Activated CD4-positive, CD25-positive, alpha-beta regulatory T cell treated with anti-CD3 and anti-CD28 coated beads, Interleukin-2, amount 50 U/mL, for 24 hours (primary cell): Measurements from ENCODE around the gene SLC9B2.

ENCODE experiments used
- ATAC-seq, 2 donors: fragments of 150-1000 bp; cut with Tn5 transposase; one replicate each; pipeline ENCODE4 v1.10.0; 2021; ENCODE audit warnings: mild to moderate bottlenecking in 1 of 2, moderate library complexity in 1 of 2

SLC9B2 gene

DNA sequence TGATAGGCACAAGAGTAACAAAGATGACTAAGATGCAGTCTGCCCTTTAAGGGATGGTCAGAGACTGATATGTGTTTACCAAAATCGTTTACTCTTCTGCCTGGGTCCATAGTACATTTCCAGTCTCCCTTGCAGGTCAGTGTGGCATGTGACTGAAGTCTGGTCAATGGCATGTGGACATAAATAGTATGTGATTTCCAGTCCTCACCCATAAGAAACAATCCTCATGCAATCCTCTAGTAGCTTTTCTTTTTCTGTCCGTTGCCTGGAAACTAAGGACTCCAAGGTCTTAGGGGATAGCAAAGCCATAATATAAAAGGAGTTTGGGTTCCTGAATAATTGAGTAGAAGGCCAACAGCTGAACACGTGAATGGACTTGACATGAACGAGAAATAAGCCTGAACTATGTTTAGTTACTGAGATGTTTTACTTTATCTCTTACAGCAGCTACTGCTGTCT lies 1.1 kb downstream of the SLC9B2 start:
- no peak for ATAC-seq

- no peak for ATAC-seq
Observed at GRCh38 chr4:103074744-103075434, 1.7 kb downstream of the SLC9B2 start.

DNA sequence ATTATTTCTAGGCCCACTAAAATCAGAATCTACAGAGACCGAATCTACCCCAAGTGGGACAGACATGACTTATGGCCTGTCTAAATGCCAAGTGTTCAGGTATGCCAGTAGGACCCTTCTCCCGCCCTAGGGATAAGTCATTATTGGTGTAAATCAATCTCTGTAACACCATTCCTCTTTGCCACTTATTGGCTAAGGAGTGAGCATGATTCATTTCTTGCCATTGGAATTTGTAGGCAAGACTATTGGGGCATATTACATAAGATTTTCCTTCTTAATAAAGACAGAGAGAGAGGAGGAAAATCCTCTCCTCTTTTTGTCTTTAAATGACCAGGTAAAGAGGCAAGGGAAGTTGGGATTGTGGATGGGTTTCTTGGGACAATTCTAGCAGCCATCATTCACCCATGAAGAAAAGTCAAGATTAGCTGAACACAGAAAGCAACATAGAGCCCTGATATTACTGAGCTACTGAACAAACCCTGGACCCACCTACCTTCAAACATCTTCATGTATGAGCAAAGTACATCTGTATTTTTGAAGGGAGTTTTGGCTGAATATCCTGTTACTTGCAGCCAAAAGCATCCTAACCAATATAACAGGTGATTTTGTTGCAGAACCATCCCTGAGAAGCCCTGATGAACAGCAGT lies 2.6 kb downstream of the SLC9B2 start:
- no peak for ATAC-seq

- peak; percentile 78 to 80 for ATAC-seq
Observed at GRCh38 chr4:103067841-103068547, 8.6 kb downstream of the SLC9B2 start.

GRCh38 chr4:103060453-103061148 lies 16.0 kb downstream of the SLC9B2 start:
- no peak for ATAC-seq

DNA sequence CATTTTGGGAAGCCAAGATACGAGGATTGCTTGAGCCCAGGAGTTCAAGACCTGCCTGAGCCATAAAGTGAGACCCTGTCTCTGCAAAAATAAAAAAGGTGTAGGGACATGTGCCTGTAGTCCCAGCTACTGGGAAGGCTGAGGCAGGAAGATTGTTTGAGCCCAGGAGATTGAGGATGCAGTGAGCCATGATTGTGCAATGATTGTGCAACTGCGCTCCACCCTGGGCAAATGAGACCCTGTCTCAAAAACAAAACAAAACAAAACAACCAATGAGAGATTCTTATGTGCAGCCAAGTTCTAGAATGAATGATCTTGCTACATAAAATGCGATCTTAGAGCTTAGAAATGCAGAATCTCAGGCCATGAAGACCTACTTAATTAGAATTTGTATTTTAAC lies 22.5 kb downstream of the SLC9B2 start:
- ATAC-seq, result no peak

DNA sequence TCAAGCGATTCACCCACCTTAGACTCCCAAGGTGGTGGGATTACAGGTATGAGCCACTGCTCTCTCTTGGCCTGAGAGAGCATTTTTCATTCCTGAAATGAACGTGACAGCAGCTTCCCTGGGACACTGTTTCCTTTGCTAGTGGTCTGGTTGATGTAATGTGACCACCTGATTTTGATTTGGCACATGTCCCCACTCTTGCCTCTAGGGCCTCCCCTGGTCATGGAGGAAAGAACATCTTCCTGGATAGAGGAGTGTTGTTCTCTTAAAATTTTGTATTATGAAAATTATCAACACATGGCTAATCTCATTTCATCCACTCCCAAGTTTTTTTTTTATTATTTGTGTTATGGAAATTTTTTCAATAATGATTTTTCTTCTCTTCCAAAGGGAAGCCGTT lies 23.8 kb downstream of the SLC9B2 start:
- ATAC-seq, result no peak

- ATAC-seq, result no peak
Observed at GRCh38 chr4:103052145-103052544, 24.4 kb downstream of the SLC9B2 start.

DNA sequence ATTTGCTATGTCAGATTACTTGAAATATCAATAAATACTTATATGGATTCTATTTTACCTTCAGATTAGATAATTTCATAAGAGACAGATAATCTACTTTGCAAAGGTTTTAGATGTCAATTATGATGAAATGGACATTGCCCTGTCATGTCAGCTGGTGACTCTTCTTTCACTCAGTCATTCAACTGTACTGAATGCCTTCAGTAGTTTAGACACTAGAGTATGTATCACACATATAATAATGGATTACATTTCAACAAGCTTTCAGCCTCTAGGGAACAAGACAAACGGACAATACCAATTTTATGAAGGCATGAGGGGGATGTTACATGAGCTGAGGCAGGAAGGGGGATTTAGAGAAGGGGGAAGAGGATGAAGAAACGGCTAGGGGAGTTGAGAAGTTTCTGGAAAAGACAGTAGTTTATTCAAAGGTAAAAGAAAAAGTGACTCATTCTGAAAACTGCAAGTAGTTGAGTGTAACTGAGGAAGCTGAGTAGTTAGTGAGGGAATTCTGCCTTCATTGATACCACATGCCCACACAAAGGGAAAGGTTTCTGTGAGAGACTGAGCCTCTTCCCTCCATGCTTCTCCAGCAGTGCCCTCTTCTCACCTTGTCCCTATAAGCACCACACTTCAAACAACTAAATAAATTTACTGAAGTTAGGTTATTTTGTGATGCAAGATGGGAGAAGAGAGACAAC lies 25.7 kb downstream of the SLC9B2 start:
- no peak for ATAC-seq

GRCh38 chr4:103046416-103047290 lies 29.9 kb downstream of the SLC9B2 start:
- peak; percentile 84 to 87 for ATAC-seq

GRCh38 chr4:103044183-103044582 lies 32.4 kb downstream of the SLC9B2 start:
- no peak for ATAC-seq

- no peak for ATAC-seq
Observed at GRCh38 chr4:103036169-103036568, 40.4 kb downstream of the SLC9B2 start.

GRCh38 chr4:103032574-103032973 lies 44.0 kb downstream of the SLC9B2 start:
- ATAC-seq, result no peak

GRCh38 chr4:103030791-103031190 lies 45.8 kb downstream of the SLC9B2 start:
- ATAC-seq, result no peak

DNA sequence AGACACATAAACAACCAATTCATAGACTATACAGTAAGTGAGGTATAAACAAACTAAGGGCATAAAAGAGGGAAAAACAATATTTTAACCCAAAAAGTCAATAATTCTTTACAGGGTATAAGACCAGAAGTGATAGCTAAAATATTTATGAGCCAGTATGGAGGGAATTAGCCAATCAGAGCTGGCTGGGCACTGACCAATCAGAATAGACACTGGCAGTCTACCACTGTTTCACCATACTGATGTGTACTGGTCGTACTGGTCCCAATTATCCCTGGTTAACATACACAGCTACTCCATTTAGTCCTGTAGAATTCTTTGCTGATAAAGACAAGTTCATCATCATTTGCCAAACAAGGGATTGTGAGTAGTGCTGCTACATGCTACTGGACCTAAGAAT lies 47.3 kb downstream of the SLC9B2 start:
- ATAC-seq, result no peak

DNA sequence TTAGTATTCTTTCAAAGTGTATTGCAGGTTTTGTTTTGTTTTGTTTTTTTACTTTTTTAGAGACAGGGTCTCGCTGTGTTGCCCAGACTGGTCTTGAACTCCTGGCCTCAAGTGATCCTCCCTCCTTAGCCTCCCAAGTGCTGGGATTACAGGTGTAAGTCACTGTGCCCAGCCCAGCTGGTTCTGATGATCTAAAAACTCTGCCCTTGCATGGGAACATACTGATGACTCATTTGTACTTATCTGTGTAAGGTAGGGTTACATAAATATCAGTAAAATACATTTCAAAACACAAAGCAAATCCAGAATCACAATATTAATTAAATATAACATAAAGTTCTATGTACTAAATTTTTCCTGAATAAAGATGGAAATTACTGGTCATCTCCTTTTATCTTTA lies 49.7 kb downstream of the SLC9B2 start:
- ATAC-seq, result no peak

DNA sequence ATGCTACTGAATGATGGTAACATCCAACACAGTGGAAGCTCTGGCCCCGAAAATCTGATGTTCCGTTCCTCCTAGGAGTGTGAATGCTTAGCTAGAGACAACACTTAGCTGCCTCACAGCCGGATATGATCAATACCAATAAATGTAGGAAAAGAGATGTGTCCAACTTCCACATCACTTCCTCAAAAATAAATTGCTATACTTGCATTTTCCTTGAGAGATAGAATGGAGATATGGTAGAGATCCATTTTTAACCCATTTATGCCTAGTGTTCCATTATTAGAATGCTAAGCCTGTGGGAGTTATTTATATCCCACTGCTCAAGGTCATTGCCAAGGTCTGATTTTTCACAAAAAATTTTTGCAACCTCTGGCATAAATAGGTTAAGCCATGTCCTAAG lies 51.6 kb downstream of the SLC9B2 start:
- no peak for ATAC-seq

DNA sequence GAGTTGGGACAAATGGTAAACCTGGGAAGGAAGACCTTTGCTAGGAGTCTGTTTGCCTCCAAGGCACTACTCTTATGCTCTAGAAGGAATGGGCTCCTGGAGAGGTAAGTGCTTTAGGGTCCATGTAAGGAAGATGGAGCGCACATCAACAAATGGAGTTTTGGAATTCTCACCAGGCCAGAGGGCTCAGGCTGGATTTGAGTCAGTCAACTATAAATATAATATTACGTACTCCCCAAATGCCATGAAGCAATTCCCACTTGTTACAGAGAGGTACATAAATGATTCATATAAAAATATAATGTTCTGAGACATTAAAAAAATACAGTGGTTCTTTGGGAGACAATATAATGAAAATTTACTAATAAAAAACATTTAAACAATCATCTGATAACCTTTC lies 55.4 kb downstream of the SLC9B2 start:
- ATAC-seq, result no peak

DNA sequence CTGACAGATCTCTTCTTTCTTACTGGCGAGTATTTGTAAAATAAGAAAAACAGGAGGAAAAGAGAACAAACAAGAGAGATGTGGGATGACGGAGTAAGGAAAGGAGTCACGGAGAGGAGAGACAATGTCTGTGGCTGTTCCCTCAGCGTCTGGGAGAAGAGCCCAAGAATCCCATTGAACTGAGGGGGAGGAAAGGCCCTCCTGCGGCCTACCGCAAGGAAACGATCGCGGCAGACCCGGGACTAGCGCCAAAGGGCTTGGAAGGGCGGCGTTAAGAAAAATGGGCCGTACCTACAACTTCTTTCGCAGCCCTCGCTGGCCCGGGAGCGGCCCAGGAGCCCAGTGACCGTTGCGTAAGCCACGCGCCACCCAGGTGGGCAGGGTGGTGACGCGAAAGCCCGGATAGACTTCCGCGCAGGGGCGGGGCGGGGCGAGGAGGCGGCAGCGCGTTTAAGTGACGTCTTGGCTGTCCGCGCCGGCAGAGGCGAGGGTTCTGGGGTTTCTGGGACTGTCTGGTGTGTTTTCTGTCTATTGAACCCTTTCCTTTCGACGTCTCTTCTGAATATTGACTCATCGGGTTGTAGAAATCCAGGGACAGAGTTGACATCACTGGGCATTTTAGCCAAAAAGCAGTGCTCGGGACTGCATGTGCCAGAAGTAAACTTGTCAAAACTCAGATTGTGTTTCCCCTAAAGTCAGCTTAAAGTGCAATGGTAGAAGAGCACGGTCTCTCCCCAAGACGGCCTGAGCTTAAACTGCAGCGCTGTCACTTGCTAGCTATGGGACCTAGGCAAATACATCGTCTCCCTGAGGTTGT lies 57.0 kb downstream of the SLC9B2 start, which contains the start of gene SLC9B1:
Gene SLC9B1 (minus strand): TSS at position 398 of the 817 bp plus-strand sequence. CDS start 27,994 bp downstream, outside the sequence.
- ATAC-seq, result peak; percentile 98
